Neuron (in vitro differentiated cells): ENCODE data around the gene CNNM2.
A peak's percentile ranks its signal among the peaks of the same experiment; 100 is the strongest.

Experiments
- H2AFZ ChIP-seq: one replicate; pipeline ENCODE4 v1.6.1; 2013; ENCODE audit warnings: low read depth, mild to moderate bottlenecking, inconsistent platforms, low read length, moderate library complexity
- H3K27me3 ChIP-seq: one replicate; pipeline ENCODE4 v1.6.1; 2013; ENCODE audit warnings: low read length; ENCODE audit not compliant: insufficient read depth
- H3K36me3 ChIP-seq: one replicate; pipeline ENCODE4 v1.6.1; 2013; ENCODE audit warnings: low read length; ENCODE audit not compliant: insufficient read depth
- H3K4me1 ChIP-seq: one replicate; pipeline ENCODE4 v1.6.1; 2013; ENCODE audit warnings: low read length; ENCODE audit not compliant: insufficient read depth
- H3K4me3 ChIP-seq: 2 replicates; pipeline ENCODE4 v1.5.1; 2013; ENCODE audit warnings: mild to moderate bottlenecking, low read length, moderate library complexity
- H3K9me3 ChIP-seq: one replicate; pipeline ENCODE4 v1.6.1; 2013; ENCODE audit warnings: low read length

The CNNM2 gene

DNA sequence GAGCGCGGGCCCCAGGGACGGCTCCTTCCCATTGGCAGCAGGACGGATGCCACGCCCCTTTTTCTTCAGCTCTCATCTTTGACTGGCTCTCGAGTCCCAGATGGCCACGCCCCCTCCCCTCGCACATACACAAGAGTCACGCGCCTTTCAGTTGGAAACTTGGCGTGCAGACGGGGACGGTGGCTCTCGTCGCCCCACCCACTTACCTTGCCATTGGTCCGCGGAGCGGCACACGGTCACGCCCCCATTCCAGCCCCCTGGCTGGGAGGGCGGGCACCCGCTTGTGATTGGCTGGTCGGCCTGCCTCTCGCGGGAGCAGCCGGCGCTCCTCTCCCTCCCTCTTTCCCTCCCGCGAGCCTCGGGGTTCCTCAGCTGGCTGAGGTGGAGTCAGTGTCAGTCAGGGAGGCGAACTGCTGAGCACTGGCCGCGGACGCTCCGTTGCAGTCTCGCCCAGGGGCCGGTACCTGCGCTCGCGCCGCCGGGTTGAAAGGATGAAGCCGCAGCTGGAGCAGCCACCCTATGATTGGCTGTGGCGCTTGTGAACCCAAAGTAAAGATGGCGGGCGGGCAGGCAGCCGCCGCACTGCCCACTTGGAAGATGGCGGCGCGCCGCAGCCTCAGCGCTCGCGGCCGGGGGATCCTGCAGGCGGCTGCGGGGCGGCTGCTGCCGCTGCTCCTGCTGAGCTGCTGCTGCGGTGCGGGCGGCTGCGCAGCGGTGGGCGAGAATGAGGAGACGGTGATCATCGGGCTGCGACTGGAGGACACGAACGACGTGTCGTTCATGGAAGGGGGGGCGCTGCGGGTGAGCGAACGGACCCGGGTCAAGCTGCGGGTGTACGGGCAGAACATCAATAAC lies at the start of gene CNNM2:
Gene CNNM2 (plus strand): TSS at position 333 of the 855 bp plus-strand sequence. CDS start 187 bp downstream, at position 520.
- peak within 1 kb of the TSS; percentile 86 for H2AFZ ChIP-seq
- no peaks in the 10 kb centered on the region for H3K27me3 ChIP-seq
- no peaks in the 10 kb centered on the region for H3K9me3 ChIP-seq
- peaks cover 27% of the 10 kb centered on the region for H3K4me1 ChIP-seq
- peak within 1 kb of the TSS; percentile 86 for H3K4me3 ChIP-seq
- H3K36me3 ChIP-seq = no peaks in the 10 kb centered on the region

DNA sequence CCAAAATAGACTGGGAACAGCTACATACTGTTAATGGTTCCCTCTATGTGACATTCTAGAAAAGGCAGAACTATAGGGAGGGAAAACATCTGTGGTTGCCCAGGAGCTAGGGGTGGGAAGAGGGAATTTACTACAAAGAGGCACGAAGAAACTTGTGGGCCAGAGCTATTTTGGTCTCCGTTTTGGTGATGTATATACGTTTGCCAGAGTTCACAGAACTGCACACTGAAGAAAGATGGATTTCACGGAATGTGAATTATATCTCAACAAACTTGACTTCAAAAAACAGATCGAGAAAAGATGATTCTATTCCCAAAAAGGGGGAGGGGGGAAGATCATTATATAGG lies 49.2 kb upstream of the CNNM2 start:
- Histone ChIP-seq H3K27me3 (no peaks in the 10 kb centered on the region), H3K9me3 (no peaks in the 10 kb centered on the region), H3K36me3 (peaks cover 2% of the 10 kb centered on the region), H3K4me3 (peak overlapping the region; percentile 58), H2AFZ (peak overlapping the region; percentile 91), H3K4me1 (peaks cover 14% of the 10 kb centered on the region)

DNA sequence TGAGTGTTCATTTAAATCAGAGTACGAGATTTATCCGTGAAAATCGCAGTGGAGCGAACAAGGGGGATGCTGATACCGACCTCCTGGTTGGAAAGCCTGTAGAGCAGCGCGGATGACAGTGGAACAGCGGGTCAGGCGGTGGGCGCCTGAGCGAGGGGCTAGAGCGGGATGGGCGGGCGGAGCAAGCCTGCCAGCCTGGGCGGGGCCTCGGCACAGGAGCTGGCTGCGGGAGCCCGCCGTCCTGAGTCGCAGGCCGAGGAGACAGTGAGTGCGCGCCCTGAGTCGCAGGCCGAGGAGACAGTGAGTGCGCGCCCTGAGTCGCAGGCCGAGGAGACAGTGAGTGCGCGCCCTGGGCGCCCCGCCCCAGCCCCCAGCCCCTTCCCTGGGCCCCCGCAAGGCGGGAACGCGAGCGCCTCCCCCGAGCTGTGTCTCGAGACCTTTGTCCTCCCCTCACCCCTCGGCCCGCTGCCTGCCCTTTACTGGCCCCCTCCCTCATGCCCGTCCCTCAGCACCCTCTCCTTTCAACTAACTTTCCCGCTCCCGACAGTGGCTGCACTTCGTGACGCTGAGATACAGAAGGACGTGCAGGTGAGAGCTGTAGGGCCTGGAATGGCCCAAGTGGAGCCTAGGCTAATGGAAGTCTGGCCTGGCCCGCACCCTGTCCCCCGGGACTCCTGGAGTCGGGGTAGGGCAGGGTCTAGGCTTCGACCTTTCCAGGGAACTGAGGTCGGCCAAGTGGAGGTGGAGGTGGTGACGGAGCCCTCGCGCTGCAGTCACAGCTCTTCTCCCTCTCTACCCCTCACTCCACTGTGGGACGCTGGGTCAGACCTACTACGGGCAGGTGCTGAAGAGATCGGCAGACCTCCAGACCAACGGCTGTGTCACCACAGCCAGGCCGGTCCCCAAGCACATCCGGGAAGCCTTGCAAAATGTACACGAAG lies 48.6 kb upstream of the CNNM2 start, which contains the start of gene AS3MT:
Gene AS3MT (plus strand): TSS at position 213 of the 941 bp plus-strand sequence. CDS start 123 bp downstream, at position 336.
- Histone ChIP-seq H3K36me3 (no peaks in the 10 kb centered on the region), H3K9me3 (no peaks in the 10 kb centered on the region), H3K4me1 (peaks cover 14% of the 10 kb centered on the region), H2AFZ (peak within 1 kb of the TSS; percentile 91), H3K27me3 (no peaks in the 10 kb centered on the region), H3K4me3 (peak within 1 kb of the TSS; percentile 58)

DNA sequence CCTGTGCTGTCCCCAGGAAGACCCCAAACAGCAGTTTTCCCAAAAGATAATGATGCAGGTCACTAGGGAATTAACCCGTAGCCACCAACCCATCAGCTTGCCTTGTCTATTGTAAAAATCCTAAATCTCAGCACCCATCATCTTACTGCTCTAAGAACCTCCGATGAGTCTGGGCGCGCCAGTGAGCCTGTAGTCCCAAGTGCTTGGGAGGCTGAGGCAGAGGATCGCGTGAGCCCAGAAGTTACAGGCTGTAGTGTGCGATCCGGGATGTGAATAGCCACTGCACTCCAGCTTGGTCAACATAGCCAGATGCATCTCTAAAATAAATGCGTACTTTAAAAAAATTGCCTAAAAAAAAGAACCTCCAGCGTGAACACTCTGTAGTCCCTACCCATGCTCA lies 47.9 kb upstream of the CNNM2 start:
- no peaks in the 10 kb centered on the region for H3K9me3 ChIP-seq
- peak overlapping the region; percentile 58 for H3K4me3 ChIP-seq
- peaks cover 14% of the 10 kb centered on the region for H3K4me1 ChIP-seq

DNA sequence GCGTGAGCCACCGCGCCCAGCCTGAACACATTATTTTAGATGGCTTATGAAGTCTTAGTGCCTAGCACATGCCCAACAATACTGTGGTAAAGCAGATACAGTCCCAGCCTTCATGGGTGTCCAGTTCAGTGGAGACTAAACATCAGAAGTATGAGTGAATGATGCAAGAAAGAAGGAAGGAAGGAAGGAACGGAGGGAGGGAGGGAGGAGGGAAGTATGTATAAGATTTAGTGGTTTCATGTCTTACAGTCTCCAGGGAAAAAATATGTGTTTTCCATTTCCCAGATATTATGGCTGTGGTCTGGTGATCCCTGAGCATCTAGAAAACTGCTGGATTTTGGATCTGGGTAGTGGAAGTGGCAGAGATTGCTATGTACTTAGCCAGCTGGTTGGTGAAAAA lies 45.9 kb upstream of the CNNM2 start:
- H2AFZ ChIP-seq = no peak overlapping the region
- peaks cover 14% of the 10 kb centered on the region for H3K4me1 ChIP-seq
- H3K4me3 ChIP-seq = no peak overlapping the region
- H3K36me3 ChIP-seq = peaks cover 4% of the 10 kb centered on the region
- no peaks in the 10 kb centered on the region for H3K27me3 ChIP-seq
- H3K9me3 ChIP-seq = no peaks in the 10 kb centered on the region

More for the DNA sequence above, 47.9 kb upstream of the CNNM2 start:
- Histone ChIP-seq H2AFZ (no peak overlapping the region), H3K36me3 (no peaks in the 10 kb centered on the region), H3K27me3 (no peaks in the 10 kb centered on the region)

DNA sequence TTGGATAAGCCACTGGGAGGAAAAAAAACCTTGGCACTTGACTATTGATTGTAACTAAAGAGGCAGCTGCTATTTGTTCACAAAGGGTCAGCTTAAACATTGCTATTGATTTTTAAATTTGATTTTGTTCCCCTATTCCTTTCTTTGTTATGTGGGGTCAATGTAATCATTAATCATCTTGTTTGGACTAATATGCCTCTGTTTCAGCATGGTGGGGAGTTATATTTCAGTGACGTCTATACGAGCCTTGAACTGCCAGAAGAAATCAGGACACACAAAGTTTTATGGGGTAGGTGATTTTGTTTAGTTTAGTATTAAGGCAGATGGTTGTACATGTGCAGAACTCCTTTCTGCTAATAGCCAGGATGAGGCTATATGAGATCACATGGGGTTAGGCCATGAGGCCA lies 41.3 kb upstream of the CNNM2 start:
- no peak overlapping the region for H2AFZ ChIP-seq
- H3K4me1 ChIP-seq = no peaks in the 10 kb centered on the region
- no peaks in the 10 kb centered on the region for H3K9me3 ChIP-seq
- peaks cover 18% of the 10 kb centered on the region for H3K36me3 ChIP-seq
- no peak overlapping the region for H3K4me3 ChIP-seq
- no peaks in the 10 kb centered on the region for H3K27me3 ChIP-seq

DNA sequence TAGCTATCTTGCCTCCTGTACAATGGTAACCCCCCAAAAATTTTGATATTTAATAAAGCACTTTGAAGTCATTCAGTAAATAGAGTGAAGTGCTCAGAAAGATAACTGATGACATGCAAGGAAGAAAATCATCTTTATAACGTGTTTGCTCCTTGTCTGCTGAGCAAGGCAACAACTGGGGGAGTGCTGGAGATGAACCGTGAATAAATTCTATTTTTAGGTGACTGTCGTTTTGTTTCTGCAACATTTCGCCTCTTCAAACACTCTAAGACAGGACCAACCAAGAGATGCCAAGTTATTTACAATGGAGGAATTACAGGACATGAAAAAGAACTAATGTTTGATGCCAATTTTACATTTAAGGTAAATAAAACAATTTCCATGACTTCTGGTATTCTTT lies 39.5 kb upstream of the CNNM2 start:
- no peaks in the 10 kb centered on the region for H3K4me1 ChIP-seq
- H3K9me3 ChIP-seq = no peaks in the 10 kb centered on the region
- no peaks in the 10 kb centered on the region for H3K27me3 ChIP-seq
- no peak overlapping the region for H2AFZ ChIP-seq
- peaks cover 18% of the 10 kb centered on the region for H3K36me3 ChIP-seq
- H3K4me3 ChIP-seq = no peak overlapping the region

DNA sequence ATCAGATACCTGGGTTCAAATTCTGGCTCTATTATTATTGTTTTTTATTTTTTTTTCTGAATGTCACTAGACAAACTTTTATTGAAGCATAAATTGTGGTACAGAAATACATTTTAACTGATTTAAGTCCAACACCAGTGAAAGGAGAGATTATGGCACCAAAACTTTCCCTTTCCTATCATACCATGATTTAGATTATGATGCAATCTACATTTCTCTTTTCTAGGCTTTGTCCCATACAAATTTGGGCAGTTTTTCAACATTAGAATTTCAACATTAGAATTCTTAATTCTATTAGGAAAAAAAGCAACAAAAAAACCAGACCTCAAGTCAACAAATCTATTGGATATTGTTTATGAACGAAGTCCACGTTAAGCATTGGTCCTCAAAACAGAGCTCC lies 37.8 kb upstream of the CNNM2 start:
- Histone ChIP-seq H3K36me3 (peaks cover 18% of the 10 kb centered on the region), H3K4me3 (no peak overlapping the region), H3K9me3 (no peaks in the 10 kb centered on the region), H3K4me1 (no peaks in the 10 kb centered on the region), H2AFZ (no peak overlapping the region), H3K27me3 (no peaks in the 10 kb centered on the region)

DNA sequence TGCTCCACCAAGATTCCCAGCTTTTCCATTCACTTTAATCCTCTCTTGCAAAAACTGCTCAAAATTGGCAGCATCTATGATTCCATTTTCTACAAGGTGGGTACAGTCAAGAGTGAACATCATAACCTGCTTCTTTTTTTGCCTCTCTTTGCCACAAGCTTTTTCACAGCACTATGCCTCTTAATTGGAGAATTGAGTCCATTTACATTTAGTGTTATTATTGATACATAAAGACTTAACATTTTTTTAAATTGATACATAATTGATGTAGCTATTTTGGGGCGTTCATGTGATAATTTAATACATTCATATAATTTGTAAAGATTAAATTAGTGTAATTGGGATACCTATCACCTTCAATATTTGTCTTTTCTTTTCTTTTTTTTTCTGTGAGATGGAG lies 30.0 kb upstream of the CNNM2 start:
- peaks cover 12% of the 10 kb centered on the region for H3K36me3 ChIP-seq
- no peaks in the 10 kb centered on the region for H3K4me1 ChIP-seq
- H3K4me3 ChIP-seq = no peak overlapping the region
- H3K9me3 ChIP-seq = no peaks in the 10 kb centered on the region
- no peaks in the 10 kb centered on the region for H3K27me3 ChIP-seq
- no peak overlapping the region for H2AFZ ChIP-seq

DNA sequence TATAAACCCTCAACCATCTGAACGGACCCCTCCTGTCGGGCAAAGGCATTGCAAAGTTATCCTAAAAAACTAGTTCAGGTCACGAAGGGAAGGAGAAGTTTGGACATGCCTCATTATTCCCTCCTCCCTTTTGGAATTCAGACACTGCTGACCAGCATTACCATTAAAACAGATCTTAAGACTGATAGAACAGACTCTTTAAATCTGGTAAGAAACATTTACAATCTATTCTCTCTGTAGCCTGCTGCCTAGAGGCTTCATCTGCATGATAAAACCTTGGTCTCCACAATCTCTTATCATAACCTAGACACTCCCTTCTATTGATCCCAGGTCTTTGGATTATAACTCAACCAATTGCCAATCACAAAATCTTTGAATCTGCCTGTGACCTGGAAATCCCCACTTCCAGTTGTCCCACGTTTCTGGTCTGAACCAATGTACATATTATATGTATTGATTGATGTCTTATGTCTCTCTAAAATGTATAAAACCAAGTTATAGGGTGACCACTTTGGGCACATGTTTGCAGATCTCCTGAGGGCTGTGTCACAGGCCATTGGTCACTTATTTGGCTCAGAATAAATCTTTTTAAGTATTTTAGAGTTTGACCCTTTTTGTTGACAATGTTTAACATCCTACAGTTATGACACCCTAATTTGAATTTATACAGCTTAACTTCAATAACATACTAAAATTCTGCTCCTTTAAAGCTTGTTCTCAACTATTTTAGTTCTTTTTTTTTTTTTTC lies 23.5 kb upstream of the CNNM2 start:
- Histone ChIP-seq H3K36me3 (peaks cover 7% of the 10 kb centered on the region), H3K4me3 (no peak overlapping the region), H3K9me3 (no peaks in the 10 kb centered on the region), H2AFZ (no peak overlapping the region), H3K4me1 (no peaks in the 10 kb centered on the region), H3K27me3 (no peaks in the 10 kb centered on the region)

DNA sequence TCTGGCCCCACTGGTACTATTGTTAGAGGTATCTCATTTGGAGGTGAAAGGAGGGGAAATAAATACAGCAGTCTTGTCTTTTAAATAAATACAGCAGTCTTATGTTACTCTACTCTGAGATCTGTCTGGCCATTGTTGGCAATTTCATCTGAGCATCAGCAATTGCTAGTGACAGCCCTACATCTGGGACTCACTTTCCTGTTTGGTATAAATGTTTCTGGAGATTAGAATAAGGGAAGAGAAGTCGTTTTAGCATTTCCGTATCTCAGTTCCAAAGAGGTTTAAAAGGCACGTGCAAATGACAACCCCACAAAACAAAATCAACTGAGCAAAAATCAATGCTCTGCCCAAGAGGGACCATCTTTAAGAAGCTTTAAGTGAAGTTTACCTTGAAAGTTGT lies 18.1 kb upstream of the CNNM2 start:
- Histone ChIP-seq H3K36me3 (peaks cover 3% of the 10 kb centered on the region), H3K4me3 (no peak overlapping the region), H2AFZ (no peak overlapping the region), H3K27me3 (no peaks in the 10 kb centered on the region), H3K4me1 (no peaks in the 10 kb centered on the region), H3K9me3 (no peaks in the 10 kb centered on the region)

DNA sequence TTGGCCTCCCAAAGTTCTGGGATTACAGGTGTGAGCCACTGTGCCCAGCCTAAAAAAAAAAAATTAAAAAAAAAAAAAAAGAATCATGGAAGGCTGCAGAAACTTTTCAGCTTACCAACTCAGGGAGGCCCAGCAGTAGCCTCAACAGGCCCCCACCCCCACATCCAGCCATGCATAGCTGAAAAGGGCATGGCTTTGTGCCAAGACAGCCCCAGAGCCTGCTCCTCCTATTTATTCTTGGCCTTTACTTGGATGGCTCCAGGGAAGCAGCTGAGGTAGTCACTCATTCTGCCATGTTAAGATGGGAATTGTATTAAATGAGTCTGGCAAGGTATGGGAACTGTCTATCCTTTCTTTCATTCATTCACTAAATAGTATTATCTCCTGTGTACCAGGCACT lies 13.7 kb upstream of the CNNM2 start:
- H3K27me3 ChIP-seq = no peaks in the 10 kb centered on the region
- H3K9me3 ChIP-seq = no peaks in the 10 kb centered on the region
- H3K4me1 ChIP-seq = no peaks in the 10 kb centered on the region
- no peak overlapping the region for H3K4me3 ChIP-seq
- peaks cover 3% of the 10 kb centered on the region for H3K36me3 ChIP-seq
- no peak overlapping the region for H2AFZ ChIP-seq
